ENCODE measurements around the gene MMP28.

Gene MMP28

GRCh38 chr17:35748979-35749378 lies 46.5 kb downstream of the MMP28 start:
- no peak overlapping the region for H3K4me3 ChIP-seq (ENCODE audit: low read length)
- TF ChIP-seq ZNF274 (IDR thresholded peaks at IDR 0.05; ENCODE audit: low read depth, low read length) = no peak

- no peak overlapping the region for H3K4me3 ChIP-seq (ENCODE audit: low read length)
- no peak for TF ChIP-seq ZNF274 (IDR thresholded peaks at IDR 0.05; ENCODE audit: low read depth, low read length)
These were observed 47.0 kb downstream of the MMP28 start for GRCh38 chr17:35748341-35748841.

GRCh38 chr17:35747540-35748017 lies 47.9 kb downstream of the MMP28 start:
- no peak for TF ChIP-seq ZNF274 (IDR thresholded peaks at IDR 0.05; ENCODE audit: low read depth, low read length)
- no peak overlapping the region for H3K4me3 ChIP-seq (ENCODE audit: low read length)

GRCh38 chr17:35745749-35746320 lies 49.6 kb downstream of the MMP28 start:
- no peak for TF ChIP-seq ZNF274 (IDR thresholded peaks at IDR 0.05; ENCODE audit: low read depth, low read length)
- no peak overlapping the region for H3K4me3 ChIP-seq (ENCODE audit: low read length)

GRCh38 chr17:35745246-35745645 lies 50.2 kb downstream of the MMP28 start:
- no peak for TF ChIP-seq ZNF274 (IDR thresholded peaks at IDR 0.05; ENCODE audit: low read depth, low read length)

GRCh38 chr17:35744830-35745229 lies 50.6 kb downstream of the MMP28 start:
- no peak overlapping the region for H3K4me3 ChIP-seq (ENCODE audit: low read length)
- TF ChIP-seq ZNF274 (IDR thresholded peaks at IDR 0.05; ENCODE audit: low read depth, low read length) = no peak

More at GRCh38 chr17:35745246-35745645, 50.2 kb downstream of the MMP28 start:
- H3K4me3 ChIP-seq (ENCODE audit: low read length) = no peak overlapping the region

GRCh38 chr17:35743626-35744328 lies 51.7 kb downstream of the MMP28 start:
- no peak overlapping the region for H3K4me3 ChIP-seq (ENCODE audit: low read length)
- no peak for TF ChIP-seq ZNF274 (IDR thresholded peaks at IDR 0.05; ENCODE audit: low read depth, low read length)

- no peak for TF ChIP-seq ZNF274 (IDR thresholded peaks at IDR 0.05; ENCODE audit: low read depth, low read length)
These were observed 52.5 kb downstream of the MMP28 start for GRCh38 chr17:35742896-35743477.

GRCh38 chr17:35742496-35742895 lies 52.9 kb downstream of the MMP28 start:
- TF ChIP-seq ZNF274 (IDR thresholded peaks at IDR 0.05; ENCODE audit: low read depth, low read length) = no peak
- no peak overlapping the region for H3K4me3 ChIP-seq (ENCODE audit: low read length)

More at GRCh38 chr17:35742896-35743477, 52.5 kb downstream of the MMP28 start:
- H3K4me3 ChIP-seq (ENCODE audit: low read length) = no peak overlapping the region

GRCh38 chr17:35740997-35741931 lies 54.2 kb downstream of the MMP28 start:
- no peak for TF ChIP-seq ZNF274 (IDR thresholded peaks at IDR 0.05; ENCODE audit: low read depth, low read length)
- no peak overlapping the region; the same call in 1 of the 2 replicates for H3K4me3 ChIP-seq (ENCODE audit: low read length)

- no peak for TF ChIP-seq ZNF274 (IDR thresholded peaks at IDR 0.05; ENCODE audit: low read depth, low read length)
These were observed 55.2 kb downstream of the MMP28 start for GRCh38 chr17:35740216-35740615.

GRCh38 chr17:35738519-35739133 lies 56.8 kb downstream of the MMP28 start:
- no peak for TF ChIP-seq ZNF274 (IDR thresholded peaks at IDR 0.05; ENCODE audit: low read depth, low read length)
- H3K4me3 ChIP-seq (ENCODE audit: low read length) = no peak overlapping the region

More at GRCh38 chr17:35740216-35740615, 55.2 kb downstream of the MMP28 start:
- H3K4me3 ChIP-seq (ENCODE audit: low read length) = no peak overlapping the region

GRCh38 chr17:35736236-35736635 lies 59.2 kb downstream of the MMP28 start:
- no peak overlapping the region for H3K4me3 ChIP-seq (ENCODE audit: low read length)
- TF ChIP-seq ZNF274 (IDR thresholded peaks at IDR 0.05; ENCODE audit: low read depth, low read length) = no peak

Data from GM08714 (cell line).